ENCODE data around the gene DOCK3. TPM values are rescaled to one million over a fixed set of nuclear protein-coding genes. Genes with fewer than 3 reads are reported as not detected.

Gene DOCK3
- total RNA-seq, 3 donors from 2014 or later = 0.17 to 6.1 (median 0.20) TPM

DNA sequence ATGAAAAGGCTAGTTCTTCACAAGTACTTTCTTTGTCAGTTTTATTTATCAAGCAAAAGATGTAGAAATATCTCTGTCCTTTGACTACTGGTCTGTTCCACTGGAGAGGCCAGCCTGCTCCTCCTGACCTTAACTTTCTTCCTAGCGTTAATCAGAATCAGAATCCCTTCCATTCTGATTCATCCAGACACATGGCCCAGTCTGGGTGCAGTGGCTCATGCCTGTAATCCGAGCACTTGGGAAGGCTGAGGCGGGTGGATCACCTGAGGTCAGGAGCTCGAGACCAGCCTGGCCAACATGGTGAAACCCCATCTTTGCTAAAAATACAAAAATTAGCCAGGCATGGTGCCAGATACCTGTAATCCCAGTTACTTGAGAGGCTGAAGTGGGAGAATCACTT, 678.4 kb downstream of the DOCK3 start:
- intact Hi-C loops (cut with DNase I, micrococcal nuclease) = no loop called here
- no peak for ATAC-seq

DNA sequence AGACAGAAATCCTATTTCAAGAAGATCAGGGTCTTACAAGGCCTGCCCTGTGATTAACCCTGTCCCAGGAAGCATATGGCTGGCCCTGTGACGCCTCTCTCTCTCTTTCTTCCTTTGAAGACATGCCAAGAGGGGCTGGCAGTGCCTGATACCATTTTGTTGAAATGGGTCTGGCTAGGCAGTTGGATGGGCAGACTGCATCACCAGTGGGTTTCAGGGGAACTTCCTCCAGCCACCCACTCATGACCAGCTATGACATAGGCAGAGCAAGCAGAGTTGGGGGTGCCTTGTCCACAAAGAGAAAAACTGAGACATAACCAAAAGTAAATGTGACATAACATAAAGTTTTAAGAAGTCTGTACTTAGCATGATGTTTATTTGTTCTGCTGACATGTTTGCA, 679.0 kb downstream of the DOCK3 start:
- Histone ChIP-seq H3K4me1 (ENCODE audit: low read depth) (no peaks in the 10 kb centered on the region), H3K9me3 (no peaks in the 10 kb centered on the region), H3K4me3 (no peak overlapping the region), H3K36me3 (ENCODE audit: low read depth) (no peaks in the 10 kb centered on the region)
- TF ChIP-seq, protein P1, sequence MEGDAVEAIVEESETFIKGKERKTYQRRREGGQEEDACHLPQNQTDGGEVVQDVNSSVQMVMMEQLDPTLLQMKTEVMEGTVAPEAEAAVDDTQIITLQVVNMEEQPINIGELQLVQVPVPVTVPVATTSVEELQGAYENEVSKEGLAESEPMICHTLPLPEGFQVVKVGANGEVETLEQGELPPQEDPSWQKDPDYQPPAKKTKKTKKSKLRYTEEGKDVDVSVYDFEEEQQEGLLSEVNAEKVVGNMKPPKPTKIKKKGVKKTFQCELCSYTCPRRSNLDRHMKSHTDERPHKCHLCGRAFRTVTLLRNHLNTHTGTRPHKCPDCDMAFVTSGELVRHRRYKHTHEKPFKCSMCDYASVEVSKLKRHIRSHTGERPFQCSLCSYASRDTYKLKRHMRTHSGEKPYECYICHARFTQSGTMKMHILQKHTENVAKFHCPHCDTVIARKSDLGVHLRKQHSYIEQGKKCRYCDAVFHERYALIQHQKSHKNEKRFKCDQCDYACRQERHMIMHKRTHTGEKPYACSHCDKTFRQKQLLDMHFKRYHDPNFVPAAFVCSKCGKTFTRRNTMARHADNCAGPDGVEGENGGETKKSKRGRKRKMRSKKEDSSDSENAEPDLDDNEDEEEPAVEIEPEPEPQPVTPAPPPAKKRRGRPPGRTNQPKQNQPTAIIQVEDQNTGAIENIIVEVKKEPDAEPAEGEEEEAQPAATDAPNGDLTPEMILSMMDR (IDR thresholded peaks at IDR 0.05) = no peak
- intact Hi-C loops (cut with DNase I, micrococcal nuclease) = no loop called here
- DNase-seq (no peak), ATAC-seq (no peak)

More for the DNA sequence above, 678.4 kb downstream of the DOCK3 start:
- no peaks in the 10 kb centered on the region for H3K4me1 ChIP-seq (ENCODE audit: low read depth)
- DNase-seq = no peak
- TF ChIP-seq, protein P1 (IDR thresholded peaks at IDR 0.05) = no peak
- H3K4me3 ChIP-seq = no peak overlapping the region
- H3K36me3 ChIP-seq (ENCODE audit: low read depth) = no peaks in the 10 kb centered on the region
- no peaks in the 10 kb centered on the region for H3K9me3 ChIP-seq

DNA sequence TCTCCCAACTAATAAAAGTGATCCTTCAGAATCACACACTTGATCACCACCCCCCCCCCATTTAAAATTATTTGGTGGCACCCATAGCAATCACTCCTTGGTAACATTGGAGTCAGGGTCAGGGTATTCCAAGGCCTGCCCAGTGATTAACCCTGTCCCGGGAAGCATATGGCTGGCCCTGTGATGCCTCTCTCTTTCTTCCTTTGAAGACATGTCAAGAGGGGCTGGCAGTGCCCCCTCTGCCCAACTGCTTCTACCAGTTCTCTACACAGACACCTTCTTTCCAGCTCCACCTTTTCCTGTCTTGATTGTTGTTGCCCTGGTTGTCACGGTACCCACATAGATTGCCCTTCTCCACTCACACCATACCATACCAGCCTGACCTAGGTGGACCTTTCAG, 679.4 kb downstream of the DOCK3 start:
- H3K9me3 ChIP-seq = no peaks in the 10 kb centered on the region
- intact Hi-C loops (cut with DNase I, micrococcal nuclease) = no loop called here
- TF ChIP-seq, protein P1 (IDR thresholded peaks at IDR 0.05) = no peak
- ATAC-seq (no peak), DNase-seq (no peak)
- H3K4me3 ChIP-seq = no peak overlapping the region
- no peaks in the 10 kb centered on the region for H3K36me3 ChIP-seq (ENCODE audit: low read depth)
- H3K4me1 ChIP-seq (ENCODE audit: low read depth) = no peaks in the 10 kb centered on the region

DNA sequence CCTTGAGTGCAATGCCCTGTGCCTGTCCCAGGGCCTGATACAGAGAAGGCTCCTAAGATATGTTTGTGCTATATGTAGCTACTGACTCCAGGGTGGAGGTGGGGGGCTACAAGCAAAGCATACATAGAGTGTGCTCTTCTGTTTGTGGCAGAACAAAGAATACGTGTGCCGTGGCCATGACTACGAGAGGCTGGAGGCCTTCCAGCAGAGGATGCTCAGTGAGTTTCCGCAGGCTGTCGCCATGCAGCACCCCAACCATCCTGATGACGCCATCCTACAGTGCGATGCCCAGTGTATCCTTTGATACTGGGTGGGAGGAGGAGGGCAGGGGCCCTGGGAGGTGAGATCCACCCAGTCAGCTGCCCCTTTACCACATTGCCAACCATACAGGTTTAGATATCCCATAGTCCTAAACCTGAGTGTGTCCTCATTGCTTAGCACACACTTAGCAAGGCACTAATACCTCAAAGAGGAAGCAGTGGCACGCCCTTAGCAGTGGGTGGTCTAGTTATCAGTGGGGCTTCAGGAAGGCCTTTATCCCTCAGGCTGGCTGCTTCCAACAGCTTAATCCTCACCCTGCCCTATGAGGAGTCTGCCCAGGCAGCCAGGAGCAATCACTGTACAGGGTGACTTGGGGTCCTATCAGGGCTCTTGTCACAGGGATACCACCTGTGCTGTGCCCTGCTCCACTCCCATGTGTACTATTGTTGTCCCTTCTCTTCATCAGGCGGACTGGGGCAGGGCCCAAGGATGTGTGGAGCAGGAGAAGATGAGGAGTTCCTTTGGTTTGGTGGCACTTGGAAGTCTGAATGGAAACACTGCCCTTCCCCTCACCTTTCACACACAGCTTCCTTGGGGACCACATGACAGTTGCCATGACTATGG, 680.2 kb downstream of the DOCK3 start:
- Histone ChIP-seq H3K9me3 (no peaks in the 10 kb centered on the region), H3K4me1 (ENCODE audit: low read depth) (no peaks in the 10 kb centered on the region), H3K4me3 (no peak overlapping the region), H3K36me3 (ENCODE audit: low read depth) (no peaks in the 10 kb centered on the region)
- TF ChIP-seq, protein P1 (IDR thresholded peaks at IDR 0.05) = no peak
- intact Hi-C loops (cut with DNase I, micrococcal nuclease) = no loop called here
- no peak for ATAC-seq
- no peak for DNase-seq

DNA sequence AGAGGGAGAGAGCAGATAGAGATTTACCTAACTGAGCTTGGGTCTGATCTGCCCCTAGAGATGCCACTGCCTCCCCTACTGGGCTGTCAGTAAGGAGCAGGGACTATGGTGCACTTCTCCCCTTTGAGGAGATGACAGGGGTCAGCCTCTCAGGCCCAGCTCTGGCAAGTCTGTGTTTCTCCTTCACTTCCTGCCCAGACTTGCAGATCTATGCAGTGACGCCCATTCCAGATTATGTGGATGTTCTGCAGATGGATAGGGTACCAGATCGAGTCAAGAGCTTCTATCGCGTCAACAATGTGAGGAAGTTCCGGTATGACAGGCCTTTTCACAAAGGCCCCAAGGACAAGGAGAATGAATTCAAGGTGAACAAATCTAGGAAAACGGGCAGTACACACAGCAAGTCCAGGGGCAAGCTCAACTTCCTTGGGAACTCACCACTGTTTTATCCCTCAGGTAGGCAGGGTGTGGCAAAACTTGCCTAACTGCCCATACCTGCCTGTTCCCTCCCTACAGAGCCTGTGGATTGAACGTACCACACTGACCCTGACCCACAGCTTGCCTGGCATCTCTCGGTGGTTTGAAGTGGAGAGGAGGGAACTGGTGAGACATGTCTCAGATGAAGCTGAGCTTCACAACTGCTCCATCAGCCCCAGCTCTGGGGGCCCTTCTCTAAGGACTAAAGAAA, 681.3 kb downstream of the DOCK3 start:
- DNase-seq = no peak
- intact Hi-C loops (cut with DNase I, micrococcal nuclease) = no loop called here
- no peaks in the 10 kb centered on the region for H3K9me3 ChIP-seq
- TF ChIP-seq, protein P1 (IDR thresholded peaks at IDR 0.05) = no peak
- H3K36me3 ChIP-seq (ENCODE audit: low read depth) = no peaks in the 10 kb centered on the region
- H3K4me1 ChIP-seq (ENCODE audit: low read depth) = no peaks in the 10 kb centered on the region
- no peak for ATAC-seq
- H3K4me3 ChIP-seq = no peak overlapping the region

All from mucosa of descending colon (tissue), 3 donors.